Ecto neural progenitor cell (in vitro differentiated cells): ENCODE measurements around the gene ARAF.
A peak's percentile ranks its signal among the peaks of the same experiment; 100 is the strongest.
"Not testable (repeated sequence)": the region's sequence is repeated elsewhere in the genome, so short reads cannot be mapped to it uniquely, and the experiment has no call there.

ENCODE experiments used
- DNase-seq: peaks from one replicate; pipeline ENCODE4 v3.0.0-alpha.2; 2018; ENCODE audit warnings: low spot score

The ARAF gene

DNA sequence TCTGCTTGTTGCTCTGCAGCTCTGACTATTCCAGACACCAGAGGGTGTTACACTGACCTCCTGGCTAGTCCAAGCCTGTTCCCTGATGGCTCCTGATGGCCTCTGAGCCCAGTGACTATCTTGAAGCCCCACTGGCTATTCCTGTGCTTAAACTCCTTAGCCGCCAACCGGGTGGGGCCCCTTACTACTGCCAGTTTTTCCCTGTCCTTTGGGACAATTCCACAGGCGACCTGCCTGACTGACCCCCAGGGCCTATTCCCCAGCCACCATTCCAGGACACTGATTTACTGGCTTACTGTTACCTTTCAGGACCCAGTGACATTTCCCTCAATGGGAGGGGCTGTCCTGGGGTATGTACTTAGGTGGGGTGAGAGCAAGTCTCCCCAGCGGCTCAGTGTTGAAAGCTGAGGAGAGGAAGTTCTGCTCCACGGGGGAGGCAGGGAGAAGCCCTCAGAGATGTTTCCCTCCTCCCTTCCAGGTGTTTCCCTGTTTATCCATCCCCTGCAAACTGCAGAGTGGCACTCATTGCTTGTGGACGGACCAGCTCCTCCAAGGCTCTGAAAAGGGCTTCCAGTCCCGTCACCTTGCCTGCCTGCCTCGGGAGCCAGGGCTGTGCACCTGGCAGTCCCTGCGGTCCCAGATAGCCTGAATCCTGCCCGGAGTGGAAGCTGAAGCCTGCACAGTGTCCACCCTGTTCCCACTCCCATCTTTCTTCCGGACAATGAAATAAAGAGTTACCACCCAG, 25.2 kb downstream of the ARAF start:
- peak; percentile 37 for DNase-seq

DNA sequence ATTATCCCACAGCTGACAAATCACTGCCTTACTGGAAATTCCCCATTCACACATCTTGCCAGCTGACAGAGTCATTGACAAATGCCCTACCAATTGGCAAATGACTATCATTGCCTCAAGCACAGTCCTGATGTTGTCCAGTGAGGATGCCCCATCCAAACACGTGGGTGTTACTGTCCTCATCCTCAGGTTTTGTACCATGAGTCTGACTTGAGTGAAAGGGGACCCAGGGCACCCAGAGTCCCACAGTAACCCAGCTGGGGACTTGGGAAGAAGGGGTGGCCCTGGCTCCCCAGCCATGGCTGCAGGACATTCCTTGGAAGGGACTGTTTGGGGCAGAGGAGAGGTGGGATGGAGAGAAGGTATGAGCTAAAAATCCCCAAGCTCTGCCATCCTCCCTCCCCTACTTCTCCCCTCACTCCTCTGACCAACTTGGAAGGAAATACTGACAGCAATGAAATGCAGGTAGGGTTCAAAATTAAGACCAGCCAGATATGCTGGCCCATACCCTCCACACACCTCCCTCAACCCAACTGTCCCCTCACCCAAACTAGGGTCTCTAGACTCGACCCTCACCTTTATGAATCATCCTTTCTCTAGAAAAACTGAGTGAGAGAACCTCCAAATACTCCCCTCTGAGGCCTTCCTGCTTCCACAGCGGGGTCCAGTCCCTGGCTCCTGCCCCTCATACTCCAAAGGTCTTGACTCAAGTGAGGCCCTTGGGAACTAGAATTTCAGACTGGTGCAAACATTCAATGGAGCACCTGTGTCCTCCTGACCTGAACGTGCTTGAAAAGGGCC, 26.3 kb downstream of the ARAF start:
- peak; percentile 11 for DNase-seq

DNA sequence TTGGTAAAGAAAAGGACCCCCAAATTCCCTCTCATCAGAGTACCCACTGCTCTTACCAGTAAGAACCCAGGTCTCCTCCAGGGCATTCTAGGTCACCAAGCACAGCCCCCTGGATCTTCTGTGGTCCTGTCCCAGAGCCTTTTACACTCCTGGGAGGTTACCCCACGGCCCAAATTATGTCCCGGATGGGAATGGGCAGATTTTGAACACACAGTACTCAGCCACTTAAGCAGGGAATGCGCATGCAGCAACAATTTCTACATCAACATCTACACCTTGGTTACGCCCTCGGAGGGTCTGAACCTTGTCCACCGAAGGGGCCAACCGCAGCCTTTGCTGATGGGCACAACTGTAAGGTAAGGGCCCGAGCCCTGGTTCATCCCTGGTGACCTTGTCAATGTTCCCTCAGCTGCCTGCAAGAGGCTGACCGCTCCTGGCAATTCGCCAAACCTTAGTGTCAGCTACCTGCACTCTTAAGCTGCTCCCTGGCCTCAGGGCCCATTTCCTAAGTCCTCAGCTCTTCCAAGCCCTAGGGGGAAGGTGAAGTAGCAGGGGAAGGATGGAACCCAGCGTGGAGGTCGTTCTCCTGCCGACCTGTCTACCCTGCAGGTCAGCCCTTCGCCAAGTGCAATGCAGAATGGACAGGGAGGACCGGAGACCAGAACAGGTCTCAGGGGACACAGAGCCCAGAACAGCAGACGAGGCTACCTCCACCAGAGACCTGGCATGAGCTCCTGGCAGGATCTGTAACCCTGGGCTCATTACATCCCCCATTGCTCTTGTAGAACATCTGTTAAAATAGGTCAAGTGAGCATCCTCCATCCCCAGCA, 27.1 kb downstream of the ARAF start:
- peak; percentile 20 for DNase-seq

DNA sequence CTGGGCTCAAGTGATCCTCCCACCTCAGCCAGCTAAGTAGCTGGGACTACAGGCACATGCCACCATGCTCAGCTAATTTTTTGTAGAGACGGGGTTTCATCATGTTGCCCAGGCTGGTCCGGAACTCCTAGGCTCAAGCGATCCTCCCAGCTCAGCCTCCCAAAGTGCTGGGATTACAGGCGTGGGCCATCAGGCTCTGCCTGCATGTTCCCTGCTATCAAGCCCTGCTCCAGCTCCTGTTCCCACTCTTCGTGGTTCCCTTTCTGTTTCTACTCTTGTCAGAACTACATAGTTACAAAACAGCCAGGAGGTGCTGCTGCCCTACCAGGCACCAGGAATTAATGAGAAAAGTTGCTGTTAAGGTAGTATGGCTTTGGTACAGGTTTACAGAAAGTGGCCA, 30.0 kb downstream of the ARAF start:
- DNase-seq = peak; percentile 3

DNA sequence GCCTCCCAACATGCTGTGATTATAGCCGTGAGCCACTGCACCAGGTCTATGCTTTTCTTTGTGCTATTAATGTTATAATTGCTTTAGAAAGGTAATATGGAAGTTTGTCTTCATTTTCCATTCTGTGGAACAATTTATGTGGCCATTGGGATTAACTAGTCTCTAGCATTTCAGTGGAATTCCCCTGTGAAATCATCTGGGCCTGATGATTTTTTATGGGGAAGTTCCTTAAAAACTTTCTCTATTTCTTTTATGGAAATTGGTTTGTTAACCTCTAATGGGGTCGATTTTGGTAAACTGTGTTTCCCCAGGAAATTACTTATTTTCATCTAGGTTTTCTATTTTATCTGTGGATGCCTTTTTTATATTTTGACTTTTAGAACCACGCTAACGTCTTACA, 32.5 kb downstream of the ARAF start:
- no peak for DNase-seq

DNA sequence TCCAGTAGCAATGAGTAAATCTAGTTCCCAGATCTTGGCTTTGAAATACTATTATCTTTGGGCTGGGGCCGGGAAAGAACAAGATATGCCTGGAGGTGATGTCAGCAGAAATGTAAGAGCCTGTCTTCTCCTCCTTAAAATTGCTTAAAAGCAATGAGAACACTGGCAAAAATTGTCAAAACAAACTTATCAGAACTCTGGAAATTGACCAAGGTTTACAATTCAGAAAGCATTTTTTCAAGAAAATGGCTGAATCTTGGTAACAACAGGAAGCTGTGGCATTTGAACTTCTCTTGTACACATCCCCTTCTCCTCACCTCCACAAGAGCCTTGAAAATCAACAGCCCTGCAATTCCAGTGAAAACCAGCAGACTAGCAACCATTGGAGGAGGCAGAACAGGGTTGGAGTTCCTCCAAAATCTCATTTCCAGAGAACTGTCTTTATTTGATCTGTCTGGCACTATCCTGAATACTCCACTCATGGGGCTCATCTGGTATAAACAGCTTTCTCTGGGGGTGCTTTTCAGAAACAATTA, 34.8 kb downstream of the ARAF start:
- DNase-seq = peak; percentile 4

DNA sequence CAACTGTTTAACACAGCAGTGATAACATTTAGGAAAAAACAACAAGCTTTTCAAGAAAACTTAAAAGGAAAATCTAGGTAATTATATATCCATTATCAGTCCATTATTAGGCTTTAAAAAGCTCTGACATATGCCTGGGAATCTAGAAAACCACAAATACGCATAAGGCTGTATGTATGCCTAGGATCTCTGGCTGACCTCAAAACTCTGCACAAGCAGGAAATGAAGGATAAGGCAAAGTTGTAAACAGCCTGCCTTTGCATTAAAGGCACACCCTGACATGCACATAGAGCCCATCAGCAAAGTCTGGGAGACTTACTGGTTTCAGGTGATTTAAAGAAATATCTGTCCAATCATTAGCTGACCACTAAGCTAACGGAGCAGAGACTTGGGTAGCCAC, 35.3 kb downstream of the ARAF start:
- no peak for DNase-seq

DNA sequence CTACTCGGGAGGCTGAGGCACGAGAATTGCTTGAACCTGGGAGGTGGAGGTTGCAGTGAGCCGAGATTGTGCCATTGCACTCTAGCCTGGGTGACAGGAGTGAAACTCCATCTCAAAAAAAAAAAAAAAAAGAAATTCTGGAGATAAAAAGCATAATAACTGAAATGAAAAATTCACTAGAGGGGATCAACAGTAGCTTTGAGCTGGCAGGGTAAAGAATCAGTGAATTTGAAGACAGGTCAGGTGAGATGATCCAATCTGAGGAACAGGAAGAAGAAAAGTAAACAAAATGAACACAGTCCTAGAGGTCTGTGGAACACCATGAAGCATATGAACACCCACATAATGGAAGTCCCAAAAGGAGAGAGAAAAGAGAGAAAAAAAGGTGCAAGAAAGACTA, 36.2 kb downstream of the ARAF start:
- DNase-seq = no peak

DNA sequence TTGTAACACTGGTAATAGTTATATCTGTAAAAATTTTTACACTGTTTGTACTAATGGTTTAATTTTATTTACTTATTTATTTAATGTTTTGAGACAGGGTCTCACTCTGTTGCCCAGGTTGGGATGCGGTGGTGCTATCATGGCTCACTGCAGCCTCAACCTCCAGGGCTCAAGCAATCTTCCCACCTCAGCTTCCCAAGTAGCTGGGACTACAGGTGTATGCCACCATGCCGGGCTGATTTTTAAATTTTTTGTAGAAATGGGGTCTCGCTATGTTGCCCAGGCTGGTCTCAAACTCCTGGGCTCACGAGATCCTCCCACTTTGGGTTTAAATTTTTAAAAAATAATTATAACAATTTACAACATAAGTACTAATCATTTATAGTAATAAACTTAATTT, 42.1 kb downstream of the ARAF start:
- DNase-seq = not testable (repeated sequence)

DNA sequence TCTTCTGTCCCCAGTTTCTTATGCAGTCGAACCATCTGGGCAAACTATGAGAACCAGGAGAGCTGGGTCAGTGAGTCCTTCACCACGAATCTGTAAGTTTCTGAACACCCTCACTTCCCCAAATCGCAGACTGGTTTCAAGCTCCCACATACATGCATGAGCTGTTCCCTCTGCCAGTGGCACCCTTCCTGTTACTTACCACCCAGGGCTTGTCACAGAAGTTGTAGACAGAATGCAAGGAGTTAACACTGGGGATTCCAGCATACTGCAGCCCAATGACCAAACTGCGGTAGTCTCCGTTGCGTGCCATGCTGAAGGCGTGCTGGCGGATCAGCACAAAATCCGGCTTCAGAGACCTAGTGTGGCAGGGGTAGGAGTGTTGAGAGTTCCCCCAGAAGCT, 44.0 kb downstream of the ARAF start:
- peak; percentile 16 for DNase-seq

DNA sequence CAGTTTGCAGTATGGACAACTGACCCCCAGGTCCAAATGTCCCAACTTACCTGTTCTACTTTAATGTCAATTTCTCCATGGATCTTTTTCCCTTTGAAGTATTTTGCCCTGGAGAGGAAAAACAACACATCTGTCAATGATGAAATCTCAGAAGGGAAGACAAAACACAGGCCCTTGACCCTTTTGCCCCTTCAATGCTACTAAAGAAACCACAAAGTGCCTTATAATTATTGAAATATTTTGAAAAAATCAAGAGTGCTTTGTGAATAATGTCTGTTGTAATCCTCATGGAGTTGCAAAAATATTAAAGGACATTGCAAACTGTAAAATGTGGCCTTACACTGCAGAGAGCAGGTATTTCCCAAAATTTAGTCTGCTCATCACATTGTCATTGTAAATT, 46.1 kb downstream of the ARAF start:
- no peak for DNase-seq

DNA sequence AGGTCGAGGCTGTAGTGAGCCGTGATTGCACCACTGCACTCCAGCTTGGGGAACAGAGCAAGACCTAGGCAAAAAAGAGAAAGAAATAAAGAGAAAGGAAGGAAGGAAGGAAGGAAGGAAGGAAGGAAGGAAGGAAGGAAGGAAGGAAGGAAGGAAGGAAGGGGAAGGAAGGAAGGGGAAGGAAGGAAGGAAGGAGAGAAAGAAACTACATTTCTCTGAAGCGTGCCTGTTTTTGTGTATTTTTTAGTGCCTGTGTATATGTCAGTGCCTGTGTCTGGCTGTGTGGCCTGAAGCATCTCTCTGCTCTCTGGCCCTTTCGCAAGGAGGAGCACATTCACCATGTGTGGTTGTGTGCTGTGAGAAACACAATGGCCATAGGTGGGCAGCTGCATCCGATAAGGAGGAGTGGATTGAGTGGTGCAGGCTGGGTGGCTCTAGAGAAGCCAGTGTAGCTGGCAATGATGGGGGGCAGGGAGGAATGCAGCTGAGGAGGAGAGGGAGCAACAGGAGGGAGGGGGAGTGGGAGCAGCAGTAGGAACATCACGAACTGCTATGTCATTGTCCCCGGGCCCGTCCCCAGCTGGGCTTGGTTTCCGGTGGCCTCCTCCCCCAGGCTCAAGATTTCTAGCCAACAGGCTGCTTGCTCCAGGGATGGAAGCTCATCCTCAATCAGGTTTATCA, 47.3 kb downstream of the ARAF start:
- no peak for DNase-seq

DNA sequence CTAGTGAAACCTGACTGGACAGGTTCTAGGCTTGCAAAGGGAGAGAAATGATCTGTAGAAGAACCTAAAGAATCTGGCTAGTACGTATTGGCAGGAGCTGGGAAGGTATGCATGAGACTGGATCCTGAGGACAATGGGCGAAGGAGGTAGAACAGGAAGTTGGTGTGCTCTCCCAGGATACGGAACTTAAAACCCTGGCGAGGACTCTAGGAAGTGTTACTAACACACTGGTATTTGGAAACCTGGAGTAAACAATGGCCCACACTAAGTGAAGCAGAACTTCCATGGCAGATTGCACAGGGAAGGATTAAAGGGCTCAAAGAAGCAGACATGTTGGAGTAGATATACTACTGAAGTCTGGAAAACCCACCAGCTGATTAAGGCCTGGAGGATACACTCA, 49.5 kb downstream of the ARAF start:
- no peak for DNase-seq

DNA sequence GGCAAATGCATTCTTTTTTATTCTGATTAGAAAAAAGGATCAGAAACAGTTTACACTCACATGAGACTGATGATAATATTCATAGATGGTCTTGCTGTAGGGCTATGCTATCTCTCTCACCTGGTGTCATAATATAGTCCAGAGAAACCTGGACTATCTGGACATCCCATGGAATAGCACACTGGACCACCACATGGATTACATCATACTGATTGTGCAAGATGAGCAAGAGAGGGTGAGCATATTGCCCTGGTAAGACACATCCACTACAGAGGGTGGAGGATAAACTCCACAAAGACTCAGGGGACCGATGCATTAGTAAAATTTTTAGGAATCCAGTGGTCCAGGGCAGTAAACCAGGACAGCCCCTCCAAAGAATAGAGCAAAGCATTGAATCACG, 50.5 kb downstream of the ARAF start:
- DNase-seq = no peak

DNA sequence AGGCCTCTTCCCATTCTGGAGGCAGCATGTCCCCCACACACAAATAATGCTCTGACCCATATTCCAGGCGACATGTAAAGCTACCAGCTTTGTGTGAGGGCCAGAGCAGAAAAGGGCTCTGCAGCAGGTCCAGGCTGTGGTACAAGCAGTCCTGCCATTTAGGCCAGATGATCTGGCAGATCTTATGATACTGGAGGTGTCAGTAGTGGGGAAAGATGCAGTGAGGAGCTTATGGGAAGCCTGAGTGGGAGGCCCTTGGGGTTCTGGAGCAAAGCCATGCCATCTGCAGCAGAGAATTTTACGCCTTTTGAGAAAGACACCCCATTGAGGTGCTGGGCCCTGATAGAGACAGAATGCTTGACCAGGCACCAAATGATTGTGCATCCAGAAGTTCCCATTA, 50.9 kb downstream of the ARAF start:
- DNase-seq = no peak

DNA sequence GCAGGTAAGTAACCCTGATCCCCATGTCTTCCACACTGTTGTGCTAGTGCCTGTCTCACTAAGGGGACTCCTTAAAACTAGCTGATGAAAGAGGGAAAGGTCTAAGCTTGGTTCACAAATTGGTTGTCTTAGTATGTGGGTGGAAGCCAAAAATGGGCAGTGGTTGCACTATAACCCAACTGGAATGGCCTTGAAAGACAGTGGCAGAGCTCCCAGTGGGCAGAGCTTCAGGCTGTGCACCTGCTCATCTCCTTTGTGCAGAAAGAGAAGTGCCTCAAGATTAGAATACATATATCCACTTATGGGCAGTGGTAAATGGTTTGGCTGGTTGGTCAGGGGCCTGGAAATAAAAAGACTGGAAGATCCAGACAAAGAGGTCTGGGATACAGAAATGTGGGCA, 51.4 kb downstream of the ARAF start:
- DNase-seq = no peak

DNA sequence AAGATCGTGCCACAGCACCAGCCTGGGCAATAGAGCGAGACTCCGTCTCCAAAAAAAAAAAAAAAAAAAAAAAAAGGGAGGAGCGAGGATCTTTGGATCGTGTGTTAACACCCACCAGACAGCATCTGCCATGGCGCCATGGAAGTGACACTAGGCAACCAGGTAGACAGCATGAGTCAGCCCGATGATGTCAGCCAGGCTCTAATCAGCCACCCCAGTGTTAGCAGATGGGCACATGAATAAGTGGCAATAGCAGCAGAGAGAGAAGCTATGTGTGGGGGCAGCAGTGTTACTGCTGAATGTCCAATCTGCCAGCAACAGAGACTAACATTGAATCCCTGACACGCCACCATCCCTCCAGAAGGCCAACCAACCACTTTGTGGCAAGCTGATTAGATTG, 52.1 kb downstream of the ARAF start:
- DNase-seq = no peak

DNA sequence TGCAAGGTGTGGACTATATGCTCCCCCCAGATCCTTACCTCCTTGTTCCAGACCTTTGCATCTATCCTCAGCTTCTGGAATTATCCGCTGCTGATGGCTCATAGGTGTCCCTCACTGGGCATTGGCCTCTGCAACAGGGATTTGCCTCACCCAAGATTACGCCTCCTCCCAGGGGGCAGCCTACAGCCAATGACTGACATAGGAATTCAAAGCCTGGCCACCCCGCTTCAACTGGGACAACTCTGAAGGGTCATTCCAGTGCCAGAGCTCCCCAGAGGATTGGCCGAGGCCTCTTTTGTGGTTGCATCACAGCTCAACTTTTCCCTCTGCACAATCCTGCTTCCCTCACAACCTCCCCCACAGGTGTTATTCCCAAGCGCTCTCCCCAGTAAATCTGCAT, 53.6 kb downstream of the ARAF start:
- no peak for DNase-seq

DNA sequence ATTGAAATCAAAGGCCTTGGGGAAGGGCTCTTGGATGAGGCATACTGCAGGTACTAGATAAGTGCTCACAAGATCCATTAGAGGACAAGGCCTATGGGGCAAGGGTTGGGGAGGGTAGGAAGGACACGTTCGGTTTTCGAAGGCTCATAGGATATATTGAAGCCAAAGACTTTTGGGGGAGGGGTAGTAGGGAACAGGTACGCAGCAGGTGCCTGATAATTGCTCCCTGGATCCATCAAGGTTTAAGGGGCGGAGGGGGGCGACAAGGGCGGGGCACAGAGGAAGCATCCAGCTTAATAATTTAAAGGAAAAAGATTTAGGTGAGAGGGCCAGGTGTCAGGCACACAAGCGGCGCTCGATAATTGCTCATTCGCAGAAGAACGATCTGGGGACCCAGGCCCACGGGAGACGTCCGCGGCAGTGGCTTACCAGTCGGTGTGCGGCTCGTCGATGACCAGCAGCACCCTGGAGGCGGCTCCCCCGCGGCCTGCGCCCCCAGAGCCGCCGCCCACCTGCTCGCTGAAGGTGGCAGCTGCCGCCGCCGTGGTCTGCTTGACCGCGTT, 58.0 kb downstream of the ARAF start:
- no peak for DNase-seq

DNA sequence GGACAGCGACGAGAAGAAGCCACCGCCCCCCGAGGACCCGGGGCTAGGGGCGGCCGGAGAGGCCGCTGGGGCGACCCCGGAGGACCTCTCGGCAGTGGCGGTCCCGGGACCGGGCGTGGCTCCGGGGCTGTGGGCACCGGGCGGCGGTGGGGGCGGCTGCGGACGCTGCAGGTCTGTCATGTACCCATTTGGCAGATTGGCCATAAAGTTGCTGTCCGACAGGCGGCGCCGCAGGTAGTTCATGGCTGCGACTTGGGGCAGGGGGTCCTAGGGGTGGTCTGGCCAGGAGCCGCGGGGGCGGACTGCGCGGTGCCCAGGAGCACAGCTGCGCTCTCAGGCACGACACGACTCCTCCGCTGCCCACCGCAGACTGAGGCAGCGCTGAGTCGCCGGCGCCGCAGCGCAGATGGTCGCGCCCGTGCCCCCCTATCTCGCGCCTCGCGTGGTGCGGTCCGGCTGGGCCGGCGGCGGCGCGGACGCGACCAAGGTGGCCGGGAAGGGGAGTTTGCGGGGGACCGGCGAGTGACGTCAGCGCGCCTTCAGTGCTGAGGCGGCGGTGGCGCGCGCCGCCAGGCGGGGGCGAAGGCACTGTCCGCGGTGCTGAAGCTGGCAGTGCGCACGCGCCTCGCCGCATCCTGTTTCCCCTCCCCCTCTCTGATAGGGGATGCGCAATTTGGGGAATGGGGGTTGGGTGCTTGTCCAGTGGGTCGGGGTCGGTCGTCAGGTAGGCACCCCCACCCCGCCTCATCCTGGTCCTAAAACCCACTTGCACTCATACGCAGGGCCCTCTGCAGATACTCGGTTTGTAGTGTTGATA, 58.7 kb downstream of the ARAF start, which contains the start of gene SYN1:
Gene SYN1, minus strand, starts transcription at position 372 of the 817 bp plus-strand sequence. Its CDS starts 129 bp downstream, at position 243.
- peak; percentile 88 for DNase-seq

DNA sequence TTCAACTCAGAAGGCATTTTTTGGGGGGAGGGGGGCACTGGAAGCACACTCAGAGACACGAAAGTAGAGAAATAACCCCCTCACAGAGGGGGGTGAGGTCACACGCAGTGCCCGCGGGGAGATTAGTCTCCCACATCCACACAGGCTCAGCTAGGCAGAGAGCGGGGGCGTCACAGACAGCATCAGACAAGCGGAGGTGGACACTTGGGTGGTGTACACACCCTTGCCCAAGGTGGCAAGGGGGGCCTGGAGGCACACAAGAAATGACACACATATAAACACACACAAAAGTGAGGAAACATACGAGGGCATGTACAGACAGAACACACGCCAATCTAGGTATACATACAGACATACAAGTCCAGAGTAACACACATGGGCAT, 59.3 kb downstream of the ARAF start:
- no peak for DNase-seq
